H9 (cell line): Measurements from ENCODE around the gene VMAC. TPM values are rescaled to one million over a fixed set of nuclear protein-coding genes. Genes with fewer than 3 reads are reported as not detected.

Experiments
- DNase-seq: peaks from one replicate; pipeline ENCODE4 v3.0.0-alpha.2; 2017
- H2AFZ ChIP-seq: one replicate; pipeline ENCODE4 v1.6.1; 2013; ENCODE audit warnings: mild to moderate bottlenecking, low read length, control low read depth, moderate library complexity
- H2AK5ac ChIP-seq: 2 replicates; pipeline ENCODE4 v1.6.1; 2013; ENCODE audit warnings: low read length, control low read depth, mixed read lengths; ENCODE audit not compliant: insufficient read length
- H2BK120ac ChIP-seq: one replicate; pipeline ENCODE4 v1.6.1; 2013; ENCODE audit warnings: low read depth, mild to moderate bottlenecking, low read length, control low read depth, inconsistent platforms; ENCODE audit not compliant: poor library complexity, severe bottlenecking
- H2BK12ac ChIP-seq: 2 replicates; pipeline ENCODE4 v1.6.1; 2013; ENCODE audit warnings: low read length, control low read depth, mixed read lengths, low read depth; ENCODE audit not compliant: insufficient read length
- H2BK15ac ChIP-seq: 2 replicates; pipeline ENCODE4 v1.6.1; 2013; ENCODE audit warnings: low read depth, low read length, control low read depth
- H2BK20ac ChIP-seq: one replicate; pipeline ENCODE4 v1.6.1; 2013; ENCODE audit warnings: low read depth, mild to moderate bottlenecking, low read length, control low read depth, inconsistent platforms; ENCODE audit not compliant: poor library complexity, severe bottlenecking
- H2BK5ac ChIP-seq: 2 replicates; pipeline ENCODE4 v1.6.1; 2013; ENCODE audit warnings: low read length, control low read depth, mixed read lengths; ENCODE audit not compliant: insufficient read length
- H3K14ac ChIP-seq: 2 replicates; pipeline ENCODE4 v1.6.1; 2013; ENCODE audit warnings: low read length, control low read depth; ENCODE audit not compliant: insufficient read depth
- H3K18ac ChIP-seq: 2 replicates; pipeline ENCODE4 v1.6.1; 2013; ENCODE audit warnings: low read depth, mild to moderate bottlenecking, mixed read lengths, low read length, control low read depth; ENCODE audit not compliant: insufficient read length
- H3K23ac ChIP-seq: 2 replicates; pipeline ENCODE4 v1.6.1; 2013; ENCODE audit warnings: low read length, control low read depth, mixed read lengths, low read depth; ENCODE audit not compliant: insufficient read length
- H3K23me2 ChIP-seq: 2 replicates; pipeline ENCODE4 v1.6.1; 2013; ENCODE audit warnings: low read depth, mild to moderate bottlenecking, mixed read lengths, low read length, control low read depth; ENCODE audit not compliant: insufficient read length, poor library complexity, severe bottlenecking
- H3K27ac ChIP-seq: 2 replicates; pipeline ENCODE4 v1.5.1; 2013; ENCODE audit warnings: low read length, control low read depth, mixed read lengths, low read depth; ENCODE audit not compliant: insufficient read length
- H3K27me3 ChIP-seq: 2 replicates; pipeline ENCODE4 v1.6.1; 2013; ENCODE audit warnings: low read length, control low read depth, inconsistent platforms; ENCODE audit not compliant: insufficient read depth
- H3K4ac ChIP-seq: 2 replicates; pipeline ENCODE4 v1.6.1; 2013; ENCODE audit warnings: low read depth, mild to moderate bottlenecking, control low read depth, inconsistent platforms, low read length, moderate library complexity
- H3K4me1 ChIP-seq: 2 replicates; pipeline ENCODE4 v1.6.1; 2013; ENCODE audit warnings: low read length, control low read depth, inconsistent platforms; ENCODE audit not compliant: insufficient read depth
- H3K4me2 ChIP-seq: 2 replicates; pipeline ENCODE4 v1.6.1; 2013; ENCODE audit warnings: low read length, control low read depth, mixed read lengths; ENCODE audit not compliant: insufficient read length, insufficient read depth
- H3K56ac ChIP-seq: 2 replicates; pipeline ENCODE4 v1.6.1; 2013; ENCODE audit warnings: low read depth, mild to moderate bottlenecking, mixed read lengths, low read length, control low read depth; ENCODE audit not compliant: insufficient read length
- H3K79me1 ChIP-seq: 2 replicates; pipeline ENCODE4 v1.6.1; 2013; ENCODE audit warnings: low read depth, mild to moderate bottlenecking, moderate library complexity, low read length, control low read depth, inconsistent platforms; ENCODE audit not compliant: insufficient read depth, poor library complexity, severe bottlenecking
- H3K79me2 ChIP-seq: 2 replicates; pipeline ENCODE4 v1.6.1; 2013; ENCODE audit warnings: low read length, control low read depth, inconsistent platforms; ENCODE audit not compliant: insufficient read depth
- H3K9ac ChIP-seq: 2 replicates; pipeline ENCODE4 v1.6.1; 2013; ENCODE audit warnings: low read length, control low read depth, mixed read lengths; ENCODE audit not compliant: insufficient read length; ENCODE audit errors: extremely low read depth
- H3K9me3 ChIP-seq: one replicate; pipeline ENCODE4 v1.6.1; 2013; ENCODE audit warnings: low read depth, low read length, inconsistent platforms; ENCODE audit not compliant: control insufficient read depth
- H3T11ph ChIP-seq: one replicate; pipeline ENCODE4 v1.6.1; 2013; ENCODE audit warnings: mild to moderate bottlenecking, low read length, control low read depth, inconsistent platforms
- H4K20me1 ChIP-seq: one replicate; pipeline ENCODE4 v1.6.1; 2013; ENCODE audit not compliant: control insufficient read depth, insufficient read length, insufficient read depth
- H4K5ac ChIP-seq: 2 replicates; pipeline ENCODE4 v1.6.1; 2013; ENCODE audit warnings: low read depth, mild to moderate bottlenecking, mixed read lengths, low read length, control low read depth; ENCODE audit not compliant: insufficient read length
- H4K8ac ChIP-seq: replicated peaks from 2 replicates; pipeline ENCODE4 v1.6.1; 2013; ENCODE audit warnings: low read length, control low read depth, mixed read lengths, low read depth; ENCODE audit not compliant: insufficient read length
- H4K91ac ChIP-seq: 2 replicates; pipeline ENCODE4 v1.6.1; 2013; ENCODE audit warnings: low read depth, mild to moderate bottlenecking, moderate library complexity, mixed read lengths, low read length, control low read depth; ENCODE audit not compliant: insufficient read length
- H3K27ac Mint-ChIP-seq, 3 experiments: 2 replicates in 2 of 3; 3 replicates in 1 of 3; pipeline ENCODE4 v1.8.0; 2020 to 2021; ENCODE audit warnings: mixed read lengths in 3 of 3, mild to moderate bottlenecking in 1 of 3, moderate library complexity in 1 of 3
- H3K27me3 Mint-ChIP-seq: 2 replicates; pipeline ENCODE4 v1.8.0; 2021; ENCODE audit warnings: low read depth, mild to moderate bottlenecking, moderate library complexity, mixed read lengths
- H3K36me3 Mint-ChIP-seq, 3 experiments: 2 replicates in 2 of 3; 3 replicates in 1 of 3; pipeline ENCODE4 v1.8.0; 2020 to 2021; ENCODE audit warnings: low read depth in 3 of 3, mixed read lengths in 3 of 3; ENCODE audit not compliant: insufficient read depth in 1 of 3
- H3K4me1 Mint-ChIP-seq, 2 experiments: 2 replicates each; pipeline ENCODE4 v1.8.0; 2020; ENCODE audit warnings: mixed read lengths in 2 of 2
- H3K4me3 Mint-ChIP-seq, 2 experiments: 2 replicates in 1 of 2; 3 replicates in 1 of 2; pipeline ENCODE4 v1.8.0; 2020 to 2021; ENCODE audit warnings: mild to moderate bottlenecking in 2 of 2, mixed read lengths in 2 of 2, moderate library complexity in 1 of 2
- H3K9me3 Mint-ChIP-seq, 2 experiments: 2 replicates in 1 of 2; 3 replicates in 1 of 2; pipeline ENCODE4 v1.8.0; 2020; ENCODE audit warnings: mild to moderate bottlenecking in 2 of 2, mixed read lengths in 2 of 2, moderate library complexity in 1 of 2
- CTCF ChIP-seq: fragments of 200-600 bp; sonication (generic); conservative IDR thresholded peaks from 3 replicates; pipeline ENCODE4 v1.8.0; 2021; ENCODE audit warnings: antibody characterized with exemption, mild to moderate bottlenecking
- WGBS: extraction: QIAGEN DNeasy Blood & Tissue Kit; methylation state at CpG from one replicate; pipeline ENCODE4 v1.1.7; 2013; ENCODE audit warnings: missing lambda C conversion rate, low lambda C conversion rate, mixed read lengths; ENCODE audit not compliant: insufficient read length; ENCODE audit errors: extremely low coverage; 5-methylcytosine and 5-hydroxymethylcytosine counted together
- total RNA-seq: library from RNA; stranded (reverse); gene quantifications from 2 replicates; pipeline ENCODE4 v1.2.1, GENCODE V29; 2021

The VMAC gene
- total RNA-seq, 1 experiment from 2014 or later: 2.2 TPM

- H4K20me1 ChIP-seq: peaks cover 3% of the 10 kb centered on the region
- H3K9ac ChIP-seq: no peak overlapping the region
- no peak overlapping the region for H3K18ac ChIP-seq
- no peaks in the 10 kb centered on the region for H3K27me3 ChIP-seq
- no peak for DNase-seq
- Mint-ChIP-seq H3K4me3 (no peak overlapping the region), H3K27ac (no peak overlapping the region), H3K27me3 (no peaks in the 10 kb centered on the region; the same call in 1 of the 2 replicates), H3K36me3 (peaks cover 19 to 57% (median 45%) of the 10 kb centered on the region in 3 experiments), H3K9me3 (no peaks in the 10 kb centered on the region), H3K4me1 (no peaks in the 10 kb centered on the region)
- no peak overlapping the region for H3K27ac ChIP-seq
- no peaks in the 10 kb centered on the region for H3K79me1 ChIP-seq
- no peak overlapping the region for H2BK5ac ChIP-seq
- H3K23me2 ChIP-seq: no peaks in the 10 kb centered on the region
- no peak overlapping the region for H2AFZ ChIP-seq
- no peak overlapping the region for H3T11ph ChIP-seq
- no peak overlapping the region for H2BK12ac ChIP-seq
- no peak overlapping the region for H2BK15ac ChIP-seq
- H4K8ac ChIP-seq: no peak overlapping the region
- H3K4ac ChIP-seq: no peak overlapping the region
- TF ChIP-seq CTCF: no peak
- H3K4me2 ChIP-seq: no peak overlapping the region
- H2AK5ac ChIP-seq: no peak overlapping the region
- no peak overlapping the region for H3K23ac ChIP-seq
- no peak overlapping the region for H2BK120ac ChIP-seq
- H3K56ac ChIP-seq: no peak overlapping the region
- no peaks in the 10 kb centered on the region for H3K79me2 ChIP-seq
- no peak overlapping the region for H4K5ac ChIP-seq
- no peak overlapping the region for H3K14ac ChIP-seq
- no CpG with 5 or more reads among the region's 36 CpGs for WGBS
- no peaks in the 10 kb centered on the region for H3K9me3 ChIP-seq
- no peaks in the 10 kb centered on the region for H3K4me1 ChIP-seq
- no peak overlapping the region for H4K91ac ChIP-seq
- H2BK20ac ChIP-seq: no peak overlapping the region
Measured at GRCh38 chr19:5917431-5918107, 12.9 kb downstream of the VMAC start.
